ENCODE results near the gene CLIC5.

DNA sequence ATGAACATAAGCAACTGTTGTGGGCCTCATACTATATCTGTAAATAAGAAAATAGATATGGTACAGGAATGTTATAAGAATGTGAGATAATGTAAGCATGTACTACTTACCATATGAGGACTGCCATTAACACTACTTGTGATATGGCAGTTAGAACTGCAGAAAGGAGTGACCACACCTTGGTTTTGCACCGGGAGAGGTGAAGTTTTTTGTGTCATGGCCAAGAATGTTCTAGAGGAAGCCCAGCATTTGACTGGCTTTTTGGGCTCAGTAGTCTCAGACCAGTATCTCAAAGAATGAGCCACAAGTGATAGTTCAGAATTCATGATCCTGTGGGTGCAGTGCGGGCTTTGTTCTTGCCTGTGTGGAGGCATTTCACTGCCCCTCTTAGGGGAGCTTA is 123.5 kb downstream of the CLIC5 start:
- TF ChIP-seq HDAC6 (IDR thresholded peaks at IDR 0.05; ENCODE audit: low read depth, low read length) = no peak
- TF ChIP-seq, protein P1, sequence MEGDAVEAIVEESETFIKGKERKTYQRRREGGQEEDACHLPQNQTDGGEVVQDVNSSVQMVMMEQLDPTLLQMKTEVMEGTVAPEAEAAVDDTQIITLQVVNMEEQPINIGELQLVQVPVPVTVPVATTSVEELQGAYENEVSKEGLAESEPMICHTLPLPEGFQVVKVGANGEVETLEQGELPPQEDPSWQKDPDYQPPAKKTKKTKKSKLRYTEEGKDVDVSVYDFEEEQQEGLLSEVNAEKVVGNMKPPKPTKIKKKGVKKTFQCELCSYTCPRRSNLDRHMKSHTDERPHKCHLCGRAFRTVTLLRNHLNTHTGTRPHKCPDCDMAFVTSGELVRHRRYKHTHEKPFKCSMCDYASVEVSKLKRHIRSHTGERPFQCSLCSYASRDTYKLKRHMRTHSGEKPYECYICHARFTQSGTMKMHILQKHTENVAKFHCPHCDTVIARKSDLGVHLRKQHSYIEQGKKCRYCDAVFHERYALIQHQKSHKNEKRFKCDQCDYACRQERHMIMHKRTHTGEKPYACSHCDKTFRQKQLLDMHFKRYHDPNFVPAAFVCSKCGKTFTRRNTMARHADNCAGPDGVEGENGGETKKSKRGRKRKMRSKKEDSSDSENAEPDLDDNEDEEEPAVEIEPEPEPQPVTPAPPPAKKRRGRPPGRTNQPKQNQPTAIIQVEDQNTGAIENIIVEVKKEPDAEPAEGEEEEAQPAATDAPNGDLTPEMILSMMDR (IDR thresholded peaks at IDR 0.05; ENCODE audit: control extremely low read depth in 1 of 3, insufficient read depth in 1 of 3, low read depth in 1 of 3, low read length in 3 of 3) = no peak

All from H1 (cell line).